ENCODE results near the gene CNN3.
"Not testable (repeated sequence)": the region's sequence is repeated elsewhere in the genome, so short reads cannot be mapped to it uniquely, and the experiment has no call there.

CNN3 gene

DNA sequence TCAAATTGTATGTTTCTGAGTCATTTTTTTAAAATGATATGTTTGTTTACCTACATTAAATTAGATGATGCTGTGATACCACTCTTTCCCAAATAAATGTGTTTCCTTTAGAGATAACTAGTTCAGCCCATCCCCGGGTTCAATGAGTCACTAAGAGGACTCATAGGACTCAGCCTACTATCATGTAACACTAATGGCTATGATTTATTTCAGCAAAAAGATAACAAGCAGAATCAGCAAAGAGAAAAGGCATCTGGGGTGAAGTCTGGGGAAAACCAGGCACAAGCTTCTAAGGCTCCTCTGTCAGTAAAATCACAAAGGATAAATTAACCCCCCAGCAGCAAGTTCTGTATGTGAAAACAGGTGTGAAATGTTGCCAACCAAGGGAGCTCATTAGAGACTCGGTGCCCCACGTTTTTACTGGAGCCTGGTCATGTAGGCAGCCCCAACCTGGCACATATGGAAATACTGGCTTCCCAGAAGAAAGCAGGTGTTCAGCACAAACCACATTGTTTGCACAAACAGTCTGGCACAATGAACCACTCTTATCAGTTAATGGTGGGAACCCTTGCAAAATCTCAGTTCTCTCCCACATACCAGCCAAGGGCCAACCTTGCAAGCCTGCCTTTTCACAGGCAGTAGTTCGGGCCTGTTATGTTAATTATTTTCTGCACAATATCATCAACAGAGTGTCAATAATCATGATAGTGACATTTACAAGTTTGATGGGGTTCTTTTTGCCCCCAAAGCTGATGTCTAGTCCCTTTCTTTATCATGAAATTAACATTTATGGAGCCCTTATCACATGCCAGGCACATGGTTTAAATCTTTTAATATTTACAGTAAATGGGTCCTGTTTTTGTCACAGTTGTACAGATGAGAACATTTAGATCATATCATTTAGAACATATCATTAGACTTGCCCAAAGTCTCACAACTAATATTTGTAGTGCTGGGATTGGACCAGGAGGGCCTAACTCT lies 23.1 kb upstream of the CNN3 start:
- peak; percentile 39 for DNase-seq

DNA sequence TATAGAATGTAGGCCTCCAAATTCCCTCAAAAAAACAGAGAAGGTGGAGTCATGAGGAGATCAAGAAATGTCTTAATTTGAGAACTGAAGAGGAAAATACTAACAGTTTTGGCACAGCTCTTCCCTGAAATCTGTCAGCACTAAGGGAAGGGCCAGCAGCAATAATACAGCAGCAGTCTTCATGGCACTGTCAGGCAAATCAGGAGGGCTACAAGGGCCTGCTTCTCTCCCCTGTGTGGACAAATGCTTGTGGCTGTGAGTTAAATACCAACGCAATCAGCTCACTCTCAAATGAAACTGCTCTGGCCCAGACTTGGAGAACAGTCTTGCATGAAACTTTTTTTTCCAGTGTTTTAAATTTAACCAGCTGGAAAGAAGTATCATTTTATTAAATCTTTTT lies 20.5 kb upstream of the CNN3 start:
- DNase-seq = no peak

DNA sequence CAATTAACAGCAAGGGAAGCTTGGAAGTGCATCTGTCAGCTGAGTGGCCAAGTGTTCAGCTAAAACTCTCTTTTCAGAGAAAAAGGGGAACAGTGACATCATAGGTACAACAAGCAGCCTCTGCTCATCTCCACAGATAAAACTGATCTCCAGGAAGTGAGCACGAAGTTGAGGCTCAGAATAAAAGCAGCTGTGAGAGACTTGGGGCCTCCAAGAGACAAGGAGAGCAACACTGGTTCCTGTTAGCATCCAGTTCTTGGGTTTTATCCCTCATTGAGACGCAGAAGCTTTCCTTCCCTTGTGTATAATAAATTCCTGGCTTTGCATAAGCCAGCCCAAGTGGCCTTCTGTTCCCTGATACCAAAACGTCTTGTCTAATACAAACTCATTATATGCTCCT lies 20.0 kb upstream of the CNN3 start:
- DNase-seq = no peak

DNA sequence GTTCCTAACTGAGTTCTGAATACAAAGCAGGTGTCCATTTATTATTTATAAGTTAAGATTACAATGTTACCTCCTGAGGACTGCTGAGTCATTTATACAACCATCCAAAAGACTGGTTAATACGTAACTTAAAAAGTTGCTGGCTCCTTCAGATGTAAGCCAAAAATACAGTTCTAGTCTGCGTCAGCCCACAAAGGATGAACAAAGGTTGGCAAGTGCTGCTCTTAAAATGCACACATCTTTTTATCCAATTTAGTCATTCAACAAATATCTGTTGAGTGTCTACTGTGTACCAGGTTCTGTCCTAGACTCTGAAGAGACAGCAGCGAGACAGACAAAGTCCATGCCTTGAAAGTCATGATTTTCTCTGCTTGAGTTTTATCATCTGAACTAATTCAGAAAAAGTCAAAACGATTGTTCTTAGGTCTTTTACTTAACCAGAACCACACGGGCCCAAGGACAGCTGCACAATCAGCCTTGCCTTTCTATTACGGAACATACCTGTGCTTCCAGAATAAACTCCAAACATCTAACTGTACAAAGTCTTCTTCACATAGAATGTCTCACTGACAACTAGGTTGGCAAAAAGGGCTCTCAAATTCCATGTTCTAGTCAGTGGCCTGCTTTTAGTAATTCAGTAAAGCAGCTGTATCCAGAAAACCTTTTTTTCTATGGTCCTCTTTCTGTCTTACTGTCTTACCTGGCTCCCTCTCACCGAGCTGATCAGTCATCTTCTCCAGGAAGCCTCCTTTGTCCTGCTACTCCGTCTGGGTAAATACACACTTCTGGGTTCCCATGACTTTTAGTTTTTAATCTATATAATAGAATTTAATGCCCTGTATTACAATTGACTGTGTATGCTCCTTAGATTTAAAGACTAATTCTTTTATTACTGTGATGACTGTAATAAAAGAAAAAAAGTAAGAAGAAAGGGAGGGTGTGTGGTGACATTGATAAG lies 15.5 kb upstream of the CNN3 start:
- no peak for DNase-seq

DNA sequence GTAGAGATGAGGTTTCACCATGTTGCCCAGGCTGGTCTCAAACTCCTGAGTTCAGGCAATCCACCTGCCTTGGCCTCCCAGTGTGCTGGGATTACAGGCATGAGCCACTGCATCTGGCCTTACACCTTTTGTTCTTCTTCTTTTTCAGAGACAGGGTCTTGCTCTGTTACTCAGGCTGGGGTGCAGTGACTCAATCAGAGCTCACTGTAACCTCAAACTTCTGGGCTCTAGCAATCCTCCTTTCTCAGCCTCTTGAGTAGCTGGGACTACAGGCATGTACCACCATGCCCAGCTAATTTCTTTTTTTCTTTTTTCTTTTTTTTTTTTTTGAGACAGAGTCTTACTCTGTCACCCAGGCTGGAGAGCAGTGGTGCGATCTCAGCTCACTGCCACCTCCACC lies 14.6 kb upstream of the CNN3 start:
- DNase-seq = not testable (repeated sequence)

DNA sequence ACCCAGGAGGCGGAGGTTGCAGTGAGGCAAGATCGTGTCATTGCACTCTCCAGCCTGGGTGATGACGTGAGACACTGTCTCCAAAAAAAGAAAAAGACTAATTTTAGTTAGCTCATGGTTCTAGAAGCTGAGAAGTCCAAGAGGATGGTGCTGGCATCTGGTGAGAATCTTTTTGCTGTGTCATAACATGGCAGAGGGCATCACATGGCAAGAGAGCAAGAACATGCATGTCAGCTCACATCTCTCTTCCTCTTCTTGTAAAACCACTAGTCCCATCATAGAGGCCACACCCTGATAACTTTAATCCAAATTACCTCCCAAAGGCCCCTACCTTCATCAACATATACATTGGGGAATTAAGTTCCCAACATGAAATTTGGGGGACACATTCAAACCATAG lies 13.8 kb upstream of the CNN3 start:
- DNase-seq = no peak

DNA sequence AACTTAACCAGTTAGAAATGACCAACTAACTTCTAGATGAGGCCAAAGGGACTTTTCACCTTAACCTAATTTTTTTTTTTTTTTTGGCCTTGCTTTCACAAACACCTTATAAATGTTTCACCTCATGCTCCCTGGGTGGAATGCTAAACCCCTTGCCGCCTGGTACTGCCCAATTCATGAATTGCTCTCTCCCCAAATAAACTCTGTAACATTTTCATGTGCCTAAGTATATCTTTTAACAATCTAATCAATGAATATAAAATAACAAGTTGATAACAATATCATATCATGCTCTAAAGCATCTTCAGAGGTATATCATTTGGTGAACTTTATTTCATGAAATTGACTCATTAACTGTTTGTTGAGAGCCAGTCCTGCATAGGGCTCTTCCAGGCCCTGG lies 10.9 kb upstream of the CNN3 start:
- no peak for DNase-seq

DNA sequence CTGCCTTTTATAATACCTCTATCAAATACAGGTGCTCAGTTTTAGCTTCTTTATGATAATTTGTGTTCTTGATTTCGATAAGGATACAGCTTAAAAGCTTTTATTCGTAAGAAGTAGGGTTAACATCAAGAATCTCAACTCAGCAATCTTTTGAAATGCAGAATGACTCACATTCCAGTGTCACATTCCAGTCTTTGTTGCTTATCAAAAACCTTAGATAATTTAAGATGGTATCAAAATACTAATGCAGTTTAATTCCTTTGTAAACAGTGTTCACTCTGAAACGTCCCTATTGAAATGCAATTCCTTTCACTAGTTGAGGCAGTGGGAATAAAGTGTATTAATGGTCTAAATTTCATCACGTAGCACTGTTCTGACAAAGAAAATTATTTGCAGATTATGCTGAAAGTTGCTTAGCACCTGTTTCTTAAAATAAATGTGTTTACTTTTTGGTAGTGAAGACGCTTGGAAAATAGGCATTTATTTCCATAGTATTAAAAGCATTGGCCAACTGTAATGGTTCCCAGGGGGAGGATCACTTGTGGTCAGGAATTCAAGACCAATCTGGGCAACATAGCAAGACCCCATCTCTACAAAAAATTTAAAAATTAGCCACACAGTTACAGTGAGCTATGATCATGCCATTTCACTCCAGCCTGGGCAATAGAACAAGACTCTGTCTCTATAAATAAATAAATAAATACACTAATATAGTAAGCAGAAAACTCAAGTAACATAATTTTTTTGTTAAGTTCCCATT lies 10.1 kb upstream of the CNN3 start:
- no peak for DNase-seq

DNA sequence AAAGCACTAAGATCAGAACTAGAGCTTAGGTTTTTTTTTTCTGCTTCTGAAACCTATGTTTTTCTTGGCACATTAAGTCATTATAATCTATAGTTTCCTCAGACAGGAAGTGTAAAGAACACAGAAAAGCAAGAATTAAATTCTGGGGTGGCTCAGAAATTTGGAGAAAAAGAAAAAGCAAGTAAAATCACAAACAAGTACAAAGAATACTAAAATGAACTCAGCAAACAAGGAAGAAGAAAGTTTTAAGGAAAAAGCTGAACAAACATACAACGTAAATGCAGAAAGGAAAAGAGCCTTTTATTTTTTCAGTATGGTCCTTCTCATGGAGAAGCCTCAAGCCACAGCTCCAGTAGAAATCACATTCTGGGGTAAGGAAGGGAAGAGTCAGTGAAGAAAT lies 8.6 kb upstream of the CNN3 start:
- DNase-seq = no peak

DNA sequence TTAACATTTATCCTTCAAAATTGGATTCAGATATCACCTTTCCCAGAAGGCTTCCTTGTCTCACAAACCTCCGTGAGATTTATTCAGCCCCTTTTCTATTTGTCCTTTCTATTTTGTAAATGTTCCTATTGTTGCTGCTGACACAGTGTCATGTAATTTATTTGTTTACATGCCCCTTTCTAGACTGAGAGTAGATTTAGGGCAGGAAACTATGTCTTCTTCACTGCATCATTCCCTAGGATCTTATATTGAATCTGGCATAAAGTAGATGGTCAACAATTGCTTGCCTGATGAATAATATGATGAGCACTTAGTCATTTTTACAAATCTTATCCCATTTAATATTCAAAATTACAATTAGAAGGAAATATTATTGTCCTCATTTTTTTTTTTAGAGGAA lies 8.1 kb upstream of the CNN3 start:
- DNase-seq = no peak

DNA sequence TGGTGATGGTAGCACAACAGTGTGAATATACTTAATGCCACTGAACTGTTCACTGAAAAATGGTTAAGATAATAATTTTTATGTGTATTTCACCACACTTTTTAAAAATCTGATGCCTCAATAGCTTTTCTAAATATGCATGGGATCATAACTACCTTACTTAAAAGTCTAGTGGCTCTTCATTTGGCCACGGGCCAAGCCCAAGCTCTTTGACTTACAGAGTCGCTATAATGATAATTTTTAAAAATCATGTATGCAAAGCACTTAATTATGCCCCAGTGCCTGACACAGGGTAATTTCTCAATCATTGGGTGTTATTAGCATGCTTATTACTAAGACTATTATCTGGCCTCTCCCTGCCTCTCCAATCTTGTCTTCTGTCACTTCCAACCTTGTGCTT lies 7.6 kb upstream of the CNN3 start:
- no peak for DNase-seq

DNA sequence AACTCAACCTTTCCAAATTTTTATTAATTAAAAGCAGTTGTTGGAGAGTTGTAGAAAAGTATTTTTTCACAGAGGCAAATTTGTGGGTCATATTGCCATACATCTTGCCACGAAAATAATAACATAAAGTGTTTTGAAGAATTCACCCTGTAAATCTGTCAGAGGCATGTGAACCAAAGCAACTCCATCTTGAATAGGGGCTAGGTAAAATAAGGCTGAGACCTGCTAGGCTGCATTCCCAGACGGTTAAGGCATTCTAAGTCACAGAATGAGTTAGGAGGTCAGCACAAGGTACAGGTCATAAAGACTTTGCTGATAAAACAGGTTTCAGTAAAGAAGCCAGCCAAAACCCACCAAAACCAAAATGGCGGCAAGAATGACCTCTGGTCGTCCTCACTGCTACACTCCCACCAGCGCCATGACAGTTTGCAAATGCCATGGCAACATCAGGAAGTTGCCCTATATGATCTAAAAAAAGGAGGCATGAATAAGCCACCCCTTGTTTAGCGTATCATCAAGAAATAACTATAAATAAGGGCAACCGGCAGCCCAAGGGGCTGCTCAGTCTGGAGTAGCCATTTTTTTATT lies 4.4 kb upstream of the CNN3 start:
- DNase-seq = no peak

DNA sequence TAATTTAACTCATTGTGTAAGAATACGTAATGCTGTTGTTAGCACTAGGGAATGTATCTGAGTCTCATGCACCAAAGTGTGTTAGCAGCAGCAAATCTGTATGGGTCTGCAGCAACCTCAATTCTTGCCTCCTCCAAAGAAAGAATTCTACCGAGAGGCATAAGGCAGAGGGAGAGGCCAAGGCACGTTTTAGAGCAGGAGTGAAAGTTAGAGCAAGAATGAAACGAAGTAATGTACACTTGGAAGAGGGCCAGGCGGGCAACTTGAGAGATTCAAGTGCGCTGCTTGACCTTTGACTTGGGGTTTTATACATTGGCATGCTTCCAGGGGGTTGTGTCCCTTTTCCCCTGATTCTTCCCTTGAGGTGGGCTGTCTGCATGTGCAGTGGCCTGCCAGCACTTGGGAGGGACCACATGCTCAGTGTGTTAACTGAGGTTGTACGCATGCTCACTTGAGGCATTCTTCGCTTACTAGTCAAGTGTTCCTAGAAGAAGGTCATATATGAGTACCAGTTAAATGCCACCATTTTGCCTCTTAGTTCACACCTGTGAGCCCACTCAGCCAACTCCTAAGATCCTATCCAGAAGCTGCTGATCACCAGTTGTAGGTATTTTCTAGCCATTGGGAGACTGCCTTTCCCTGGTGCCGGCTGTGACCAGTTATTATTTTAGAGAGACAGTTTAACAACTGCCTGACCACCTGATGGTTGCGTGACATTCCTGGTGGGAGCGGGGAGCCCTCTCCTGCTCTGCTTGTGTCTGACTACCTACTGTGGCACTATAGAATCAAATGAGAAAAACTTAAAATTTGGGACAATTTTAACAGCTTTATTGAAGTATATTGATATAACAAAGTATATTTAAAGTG lies 2.7 kb upstream of the CNN3 start:
- no peak for DNase-seq

DNA sequence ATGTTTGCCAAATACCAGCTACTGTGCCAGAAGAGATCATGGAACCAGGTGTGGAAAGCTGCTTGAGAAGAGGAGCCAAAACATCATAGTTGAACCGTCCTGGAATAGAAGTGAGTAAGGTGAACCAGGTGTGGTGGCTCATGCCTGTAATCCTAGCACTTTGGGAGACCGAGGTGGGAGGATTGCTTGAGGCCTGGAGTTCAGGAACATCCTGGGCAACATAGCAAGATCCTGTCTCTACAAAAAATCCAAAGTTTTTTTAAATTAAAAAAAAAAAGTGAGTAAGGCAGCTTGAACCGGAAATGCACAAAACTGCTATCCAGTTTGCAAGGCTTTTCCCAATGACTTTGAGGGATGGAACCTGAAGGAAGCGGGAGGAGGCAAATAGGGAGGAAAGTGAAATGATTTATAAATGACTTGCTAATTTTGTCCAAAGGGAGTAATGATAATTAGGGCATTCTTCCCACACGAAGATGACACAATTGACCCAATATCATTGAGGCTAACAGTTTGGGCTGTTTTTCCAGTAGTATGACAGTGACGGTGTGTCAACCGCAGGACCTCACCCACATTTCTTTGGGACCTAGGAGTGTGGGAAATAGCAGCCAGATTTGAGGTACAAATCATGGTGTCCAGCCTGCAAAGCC lies 1.5 kb upstream of the CNN3 start:
- DNase-seq = no peak

DNA sequence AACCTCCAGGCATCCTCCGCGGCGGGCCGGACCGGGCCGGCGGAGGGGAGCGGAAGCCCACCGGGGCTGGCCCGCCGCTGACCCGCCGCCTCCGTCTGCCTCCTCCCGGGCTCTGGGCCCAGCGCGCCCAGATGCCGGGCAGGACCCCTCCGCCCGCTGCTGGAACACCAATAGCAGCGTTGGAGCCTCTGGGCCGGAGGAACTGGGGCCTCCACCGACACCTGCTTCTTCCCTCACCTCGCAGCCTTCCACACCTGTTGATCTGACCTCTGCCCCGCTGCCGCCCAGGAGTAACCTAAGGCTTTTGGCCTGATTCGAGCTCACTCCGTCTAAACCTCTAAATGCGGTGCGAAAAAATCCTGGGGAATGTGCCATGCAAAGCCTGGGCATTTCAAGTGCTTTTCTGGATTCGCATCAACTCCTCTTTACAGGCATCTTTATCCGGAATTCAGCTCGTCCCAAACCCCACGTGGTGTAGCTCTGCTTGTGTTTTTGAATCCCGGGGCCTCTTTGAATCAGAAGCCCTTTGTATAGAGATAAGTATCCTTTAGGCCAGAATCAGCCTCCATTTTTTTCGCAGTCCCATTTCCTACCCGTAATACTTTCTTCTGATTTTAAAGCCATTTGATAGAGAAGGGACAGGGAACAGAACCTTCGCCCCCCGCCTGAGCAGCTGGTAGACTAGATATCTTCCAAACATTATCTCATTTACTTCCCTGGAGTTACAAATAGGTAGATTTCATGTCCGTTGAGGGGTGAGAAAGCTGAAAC lies 680 bp upstream of the CNN3 start:
- no peak for DNase-seq

DNA sequence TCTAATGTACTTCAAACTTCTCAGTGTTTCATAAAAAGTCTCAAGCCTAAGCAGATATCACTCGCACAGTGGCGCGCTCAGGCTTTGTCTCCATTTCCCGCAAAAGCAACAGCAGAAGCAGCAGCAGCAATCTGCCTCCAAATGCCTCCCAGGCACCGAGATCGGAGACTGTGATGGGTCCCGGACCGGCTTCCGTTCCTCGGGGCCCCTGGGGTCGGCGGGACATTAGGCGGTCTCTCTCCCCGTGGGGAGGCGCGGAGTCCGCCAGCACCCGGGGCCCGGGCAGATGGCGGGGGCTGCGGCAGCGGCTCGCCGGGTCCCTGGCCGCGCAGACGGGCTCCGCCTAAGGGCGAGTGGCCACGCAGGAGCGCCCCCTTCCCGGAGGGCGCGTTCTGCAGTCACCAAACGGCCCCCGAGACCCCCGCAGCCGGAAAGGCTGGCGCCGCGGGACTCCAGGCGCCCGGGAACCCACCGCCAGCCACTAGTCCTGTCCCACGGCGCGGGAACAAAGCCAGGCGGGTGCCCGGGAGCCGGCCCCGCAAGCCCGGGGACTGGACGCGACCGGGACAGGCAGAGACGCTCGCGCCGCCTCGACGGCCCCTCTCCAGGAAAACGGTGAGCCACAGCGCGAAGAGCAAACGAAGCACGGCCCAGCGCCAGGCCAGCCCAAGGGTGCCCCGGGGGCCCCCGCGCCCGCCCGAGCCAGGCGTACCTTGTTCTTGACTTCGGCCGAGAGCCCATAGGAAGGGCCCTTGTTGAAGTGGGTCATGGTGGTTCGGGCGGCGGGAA lies 590 bp downstream of the CNN3 start:
- DNase-seq = peak; percentile 3

DNA sequence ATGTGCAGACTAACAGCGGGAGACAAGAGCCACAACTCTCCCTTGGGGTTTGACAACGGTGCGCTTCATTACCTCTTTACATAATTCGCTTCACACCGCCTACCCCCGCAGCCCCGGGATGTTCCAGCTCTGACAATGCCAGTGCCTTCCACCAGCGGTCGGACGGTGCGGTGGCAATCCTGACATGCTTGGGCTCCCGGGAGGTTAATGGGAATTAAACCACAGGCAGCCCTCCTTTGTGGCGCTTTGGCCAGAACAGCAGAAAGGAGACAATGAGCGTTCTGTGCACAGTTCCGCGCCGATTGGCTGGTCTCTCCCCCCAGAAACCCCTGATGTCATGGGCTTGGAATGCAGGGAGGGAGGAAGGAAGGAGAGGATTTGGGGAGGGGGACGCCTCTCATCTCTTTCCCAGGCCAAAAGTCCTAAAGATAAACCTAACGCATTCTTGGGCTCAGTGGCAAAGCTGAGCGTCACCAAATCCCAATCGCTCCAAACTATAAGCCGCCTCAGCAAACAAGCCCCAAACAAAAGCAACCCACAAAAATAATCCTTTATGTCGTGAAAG lies 1.3 kb downstream of the CNN3 start:
- DNase-seq = peak; percentile 6

DNA sequence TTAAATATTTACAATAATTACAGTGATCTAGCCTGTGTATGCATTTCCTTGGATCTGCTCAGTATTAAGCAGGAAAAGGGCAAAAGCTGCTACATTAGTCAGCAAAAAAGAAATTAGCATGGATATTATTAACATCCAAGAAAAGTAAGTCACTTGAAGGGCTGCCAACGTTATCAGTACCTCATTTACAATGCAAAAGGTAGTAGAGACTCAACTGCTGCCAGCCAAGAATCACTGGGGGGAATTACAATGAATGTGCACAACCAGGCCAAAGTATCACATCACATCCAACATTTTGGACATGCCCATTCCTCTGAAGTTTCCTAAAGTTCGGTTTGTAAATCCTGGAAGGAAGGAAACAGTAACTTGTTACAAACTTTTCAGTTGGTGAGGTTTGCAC lies 1.9 kb downstream of the CNN3 start:
- no peak for DNase-seq

DNA sequence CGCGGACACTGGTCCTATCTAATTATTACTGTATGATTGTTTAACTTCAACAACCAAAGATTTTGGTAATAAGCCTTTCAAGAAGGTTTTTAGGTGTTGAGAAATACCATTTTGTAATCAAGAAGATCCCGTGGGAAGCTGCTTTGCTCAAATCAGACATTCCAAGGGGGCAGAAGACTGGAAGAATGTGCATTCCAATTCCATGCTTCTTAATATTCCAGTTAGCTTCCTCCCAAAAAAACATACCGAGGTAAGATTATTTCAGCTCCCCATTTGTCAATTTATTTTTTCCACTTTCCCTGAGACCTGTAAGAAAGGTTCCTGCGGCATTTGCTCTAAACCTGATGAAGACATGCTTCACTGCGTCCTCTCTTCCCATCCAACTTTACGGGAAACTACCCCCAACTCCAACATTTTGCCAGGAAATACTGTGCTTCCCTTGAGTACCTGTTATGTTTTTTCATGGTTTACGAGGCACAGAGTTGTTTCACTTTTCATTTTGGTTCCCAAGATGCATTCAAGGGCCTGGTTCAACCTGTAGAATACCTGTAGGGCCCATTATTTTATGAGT lies 4.1 kb downstream of the CNN3 start:
- no peak for DNase-seq

All from NCI-H748 treated with DMSO at 0.1 percent for 48 hours (cell line).